Endothelial cell of umbilical vein (primary cell): ENCODE measurements around the gene SPPL2B. TPM values are rescaled to one million over a fixed set of nuclear protein-coding genes. Genes with fewer than 3 reads are reported as not detected.

Experiments
- BruUV-seq: library from RNA; stranded (reverse); fragments of 400-500 nt; replicated peaks from 2 replicates; lab custom pipeline; 2021; lab: Mats Ljungman, UMichigan
- CTCF ChIA-PET: fragments of 300-600, 350-600 bp; sonication (Branson Sonifier 250); formaldehyde crosslinking; loops from one replicate; lab custom pipeline; 2021; ENCODE audit warnings: antibody characterized with exemption, inconsistent platforms; lab: Charles Lee
- POLR2A ChIA-PET: fragments of 300-600, 350-600 bp; sonication (Branson Sonifier 250); formaldehyde crosslinking; loops from one replicate; lab custom pipeline; 2021; ENCODE audit warnings: antibody characterized with exemption, inconsistent platforms; lab: Charles Lee
- DNase-seq: peaks from one replicate; pipeline ENCODE4 v3.0.0-alpha.2; 2011; ENCODE audit warnings: low read depth, low spot score
- FAIRE-seq: peaks from 2 replicates; lab custom pipeline; 2011; peaks lifted over from hg19 to GRCh38; lab: Jason Lieb, UNC
- H2AFZ ChIP-seq: 2 replicates; pipeline ENCODE4 v1.6.0; 2012; ENCODE audit warnings: low read depth, low read length, control low read depth, inconsistent platforms
- H3K27ac ChIP-seq: 2 replicates; pipeline ENCODE4 v1.5.1; 2011; ENCODE audit warnings: low read depth, mild to moderate bottlenecking, control low read depth, low read length, moderate library complexity; ENCODE audit not compliant: insufficient read depth
- H3K27me3 ChIP-seq, 2 experiments: 2 replicates each; pipeline versions ENCODE4 v1.6.0 to v1.6.1; 2011; ENCODE audit warnings: low read length in 2 of 2, mixed read lengths in 1 of 2; ENCODE audit not compliant: control insufficient read depth in 2 of 2, insufficient read depth in 2 of 2
- H3K36me3 ChIP-seq, 2 experiments: 2 replicates in 1 of 2; 3 replicates in 1 of 2; pipeline ENCODE4 v1.5.1; 2011; ENCODE audit warnings: low read length in 2 of 2, mild to moderate bottlenecking in 1 of 2, moderate library complexity in 1 of 2; ENCODE audit not compliant: control insufficient read depth in 2 of 2, insufficient read depth in 2 of 2; ENCODE audit errors: extremely low read depth in 1 of 2
- H3K4me1 ChIP-seq: 3 replicates; pipeline ENCODE4 v1.5.1; 2011; ENCODE audit warnings: mild to moderate bottlenecking, low read length; ENCODE audit not compliant: control insufficient read depth, insufficient read depth; ENCODE audit errors: extremely low read depth
- H3K4me2 ChIP-seq: 2 replicates; pipeline ENCODE4 v1.6.1; 2011; ENCODE audit warnings: low read length, control low read depth, mixed read lengths; ENCODE audit not compliant: insufficient read depth
- H3K4me3 ChIP-seq, 3 experiments: fragments of 200-600 bp in 1 of 3; sonication (generic), shearing (Covaris generic) in 1 of 3; replicated peaks in 1 of 3; 2 replicates each; pipeline ENCODE4 v1.5.1; 2011 to 2016; ENCODE audit warnings: control low read depth in 3 of 3, low read length in 3 of 3, mild to moderate bottlenecking in 2 of 3, inconsistent platforms in 1 of 3, low read depth in 1 of 3, moderate library complexity in 1 of 3; ENCODE audit not compliant: insufficient read depth in 1 of 3
- H3K79me2 ChIP-seq: 2 replicates; pipeline ENCODE4 v1.6.0; 2012; ENCODE audit warnings: low read length, inconsistent platforms; ENCODE audit not compliant: control insufficient read depth, insufficient read depth
- H3K9ac ChIP-seq: replicated peaks from 2 replicates; pipeline ENCODE3; 2011; ENCODE audit warnings: low read length, control low read depth; ENCODE audit not compliant: insufficient read depth; ENCODE audit errors: extremely low read depth
- H3K9me1 ChIP-seq: replicated peaks from 3 replicates; pipeline ENCODE4 v1.6.0; 2011; ENCODE audit warnings: mild to moderate bottlenecking, low read length; ENCODE audit not compliant: control insufficient read depth, insufficient read depth; ENCODE audit errors: extremely low read depth
- H3K9me3 ChIP-seq: replicated peaks from 2 replicates; pipeline ENCODE4 v1.5.1; 2012; ENCODE audit warnings: low read length, inconsistent platforms; ENCODE audit not compliant: control insufficient read depth, insufficient read depth
- H4K20me1 ChIP-seq: replicated peaks from 2 replicates; pipeline ENCODE3; 2011; ENCODE audit warnings: mild to moderate bottlenecking, low read length; ENCODE audit not compliant: control insufficient read depth, insufficient read depth; ENCODE audit errors: extremely low read depth
- EZH2 ChIP-seq: IDR thresholded peaks from 2 replicates; pipeline ENCODE4 v1.6.1; 2012; ENCODE audit warnings: borderline replicate concordance, low read depth, mild to moderate bottlenecking, moderate library complexity, low read length, inconsistent platforms; ENCODE audit not compliant: severe bottlenecking
- FOS ChIP-seq: IDR thresholded peaks from 2 replicates; pipeline ENCODE4 v1.6.1; 2011; ENCODE audit warnings: mild to moderate bottlenecking, low read length, moderate library complexity, borderline replicate concordance; ENCODE audit not compliant: insufficient read depth
- GATA2 ChIP-seq: IDR thresholded peaks from 2 replicates; pipeline ENCODE4 v1.7.0; 2011; ENCODE audit warnings: low read depth, mild to moderate bottlenecking, moderate library complexity, mixed read lengths, low read length; ENCODE audit not compliant: insufficient read length, insufficient read depth
- JUN ChIP-seq: IDR thresholded peaks from 2 replicates; pipeline ENCODE4 v1.6.1; 2011; ENCODE audit warnings: borderline replicate concordance, low read depth; ENCODE audit not compliant: insufficient read length, insufficient read depth
- MYC ChIP-seq: IDR thresholded peaks from one replicate; pipeline ENCODE4 v1.6.1; 2011; ENCODE audit warnings: mild to moderate bottlenecking, low read depth, low read length
- POLR2A ChIP-seq: IDR thresholded peaks from 2 replicates; pipeline ENCODE4 v1.6.1; 2012; ENCODE audit warnings: low read depth, mild to moderate bottlenecking, control low read depth, low read length
- POLR2AphosphoS5 ChIP-seq: IDR thresholded peaks from 2 replicates; pipeline ENCODE4 v1.6.1; 2012; ENCODE audit warnings: low read depth, mild to moderate bottlenecking, control low read depth, low read length, moderate library complexity; ENCODE audit not compliant: insufficient read depth
- dilution Hi-C: fragments of 300-500 bp; cut with MboI; formaldehyde crosslinking; loops from one replicate; pipeline ENCODE4 v1.15.0; 2019; ENCODE audit warnings: low sequenced_read_pairs; ENCODE audit not compliant: extremely low pct_ligation_motif_present
- intact Hi-C: fragments of 100-400 bp; cut with micrococcal nuclease; formaldehyde crosslinking; loops from one replicate; pipeline ENCODE4 v1.10.0; 2022
- polyA plus RNA-seq, 4 experiments: library from polyadenylated mRNA; depleted of rRNA in 3 of 4; stranded (reverse) in 3 of 4; unstranded in 1 of 4; fragments of >200 nt; gene quantifications; 2 replicates each; pipeline versions ENCODE4 v1.2.1 to v1.2.3, GENCODE V29; 2011 to 2012; ENCODE audit warnings: missing spikeins in 1 of 4
- total RNA-seq: library from RNA; stranded (reverse); gene quantifications from 2 replicates; pipeline ENCODE4 v1.2.3, GENCODE V29; 2021
- TF ChIP-seq, protein P1 (sequence below), 2 donors: IDR thresholded peaks; 1 replicate in 1 of 2; 2 replicates in 1 of 2; pipeline ENCODE4 v1.5.1; 2011; ENCODE audit warnings: low read length in 2 of 2, mild to moderate bottlenecking in 2 of 2, moderate library complexity in 2 of 2, control low read depth in 1 of 2, inconsistent platforms in 1 of 2, low read depth in 1 of 2; ENCODE audit not compliant: insufficient read depth in 1 of 2; ENCODE audit errors: extremely low read depth in 1 of 2
- TF ChIP-seq, protein P2 (sequence below): IDR thresholded peaks from 2 replicates; pipeline ENCODE4 v1.6.1; 2011; ENCODE audit not compliant: insufficient read depth, insufficient read length

SPPL2B gene
- total and polyA plus RNA-seq, 2 donors (not counting 3 experiments of a cell fraction or from before 2014, with no cell fraction given): 60.7 to 62.7 TPM

GRCh38 chr19:2300533-2300932 is 28.0 kb upstream of the SPPL2B start:
- Histone ChIP-seq H3K4me2 (no peak overlapping the region), H3K9me3 (no peaks in the 10 kb centered on the region), H4K20me1 (no peaks in the 10 kb centered on the region), H3K4me3 (no peak overlapping the region), H3K4me1 (no peaks in the 10 kb centered on the region), H3K9me1 (no peaks in the 10 kb centered on the region), H3K27ac (no peak overlapping the region), H3K9ac (no peak overlapping the region), H2AFZ (no peak overlapping the region), H3K79me2 (no peaks in the 10 kb centered on the region), H3K36me3 (no peaks in the 10 kb centered on the region), H3K27me3 (peaks cover 4 to 7% of the 10 kb centered on the region in 2 experiments)
- DNase-seq: no peak
- intact Hi-C loops (no loop called here), dilution Hi-C loops (no loop called here)
- FAIRE-seq: no peak
- no TSS peak for BruUV-seq
- ChIA-PET POLR2A (no interaction called here), CTCF (no interaction called here)
- TF ChIP-seq EZH2 (no peak), MYC (no peak), JUN (no peak), FOS (no peak), POLR2AphosphoS5 (no peak), POLR2A (no peak), GATA2 (no peak)
- TF ChIP-seq, protein P1, sequence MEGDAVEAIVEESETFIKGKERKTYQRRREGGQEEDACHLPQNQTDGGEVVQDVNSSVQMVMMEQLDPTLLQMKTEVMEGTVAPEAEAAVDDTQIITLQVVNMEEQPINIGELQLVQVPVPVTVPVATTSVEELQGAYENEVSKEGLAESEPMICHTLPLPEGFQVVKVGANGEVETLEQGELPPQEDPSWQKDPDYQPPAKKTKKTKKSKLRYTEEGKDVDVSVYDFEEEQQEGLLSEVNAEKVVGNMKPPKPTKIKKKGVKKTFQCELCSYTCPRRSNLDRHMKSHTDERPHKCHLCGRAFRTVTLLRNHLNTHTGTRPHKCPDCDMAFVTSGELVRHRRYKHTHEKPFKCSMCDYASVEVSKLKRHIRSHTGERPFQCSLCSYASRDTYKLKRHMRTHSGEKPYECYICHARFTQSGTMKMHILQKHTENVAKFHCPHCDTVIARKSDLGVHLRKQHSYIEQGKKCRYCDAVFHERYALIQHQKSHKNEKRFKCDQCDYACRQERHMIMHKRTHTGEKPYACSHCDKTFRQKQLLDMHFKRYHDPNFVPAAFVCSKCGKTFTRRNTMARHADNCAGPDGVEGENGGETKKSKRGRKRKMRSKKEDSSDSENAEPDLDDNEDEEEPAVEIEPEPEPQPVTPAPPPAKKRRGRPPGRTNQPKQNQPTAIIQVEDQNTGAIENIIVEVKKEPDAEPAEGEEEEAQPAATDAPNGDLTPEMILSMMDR (IDR thresholded peaks at IDR 0.05; ENCODE audit: extremely low read depth in 1 of 2, insufficient read depth in 1 of 2, low read depth in 1 of 2, low read length in 2 of 2): no peak
- TF ChIP-seq, protein P2, sequence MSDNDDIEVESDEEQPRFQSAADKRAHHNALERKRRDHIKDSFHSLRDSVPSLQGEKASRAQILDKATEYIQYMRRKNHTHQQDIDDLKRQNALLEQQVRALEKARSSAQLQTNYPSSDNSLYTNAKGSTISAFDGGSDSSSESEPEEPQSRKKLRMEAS: no peak
